HepG2 (cell line): ENCODE results near the gene PDK3. TPM values are rescaled to one million over a fixed set of nuclear protein-coding genes. Genes with fewer than 3 reads are reported as not detected.

Experiments used
- ATAC-seq: fragments of 200-7000 bp; cut with Tn5 transposase; 3 replicates; pipeline ENCODE4 v1.9.1; 2020; ENCODE audit warnings: mild to moderate bottlenecking, moderate library complexity
- BruUV-seq: library from RNA; stranded (reverse); fragments of 400-500 nt; replicated peaks from 2 replicates; lab custom pipeline; 2021; lab: Mats Ljungman, UMichigan
- CTCF ChIA-PET: fragments of 300-600 bp; formaldehyde crosslinking; extraction: SDS; loops from one replicate; lab custom pipeline; 2021; ENCODE audit warnings: low total read pairs, inconsistent platforms, low intra/inter-chr PET ratio; lab: Yijun Ruan, JAX
- POLR2A ChIA-PET: fragments of 350-600 bp; sonication (Branson Sonifier 250); formaldehyde crosslinking; loops from one replicate; lab custom pipeline; 2020; ENCODE audit warnings: antibody characterized with exemption, inconsistent platforms; lab: Yijun Ruan, JAX
- DNase-seq: peaks from one replicate; pipeline ENCODE4 v3.0.0-alpha.2; 2015; ENCODE audit warnings: low spot score
- FAIRE-seq: peaks from 3 replicates; lab custom pipeline; 2011; peaks lifted over from hg19 to GRCh38; lab: Jason Lieb, UNC
- H2AFZ ChIP-seq: one replicate; pipeline ENCODE4 v1.6.1; 2011; ENCODE audit warnings: low read length, inconsistent platforms
- H3K27ac ChIP-seq: fragments of 300-600 bp; 3 replicates; pipeline ENCODE4 v1.8.0; 2011; ENCODE audit warnings: mixed run types, mild to moderate bottlenecking, mixed read lengths, low read length, inconsistent platforms; ENCODE audit not compliant: insufficient read depth; ENCODE audit errors: extremely low read length
- H3K27me3 ChIP-seq, 2 experiments: fragments of 200-600 bp in 1 of 2; 2 replicates in 1 of 2; 3 replicates in 1 of 2; pipeline versions ENCODE4 v1.6.0 to v1.8.0; 2011; ENCODE audit warnings: low read length in 2 of 2, mild to moderate bottlenecking in 2 of 2, moderate library complexity in 2 of 2, inconsistent platforms in 1 of 2; ENCODE audit not compliant: insufficient read depth in 2 of 2, control insufficient read depth in 1 of 2
- H3K36me3 ChIP-seq, 2 experiments: fragments of 200-600 bp in 1 of 2; replicated peaks in 1 of 2; 2 replicates in 1 of 2; 3 replicates in 1 of 2; pipeline versions ENCODE4 v1.5.1 to v1.8.0; 2011; ENCODE audit warnings: low read length in 2 of 2, inconsistent platforms in 1 of 2; ENCODE audit not compliant: insufficient read depth in 2 of 2, control insufficient read depth in 1 of 2
- H3K4me1 ChIP-seq: 2 replicates; pipeline ENCODE4 v1.5.1; 2012; ENCODE audit warnings: low read length, inconsistent platforms; ENCODE audit not compliant: insufficient read depth
- H3K4me2 ChIP-seq: 2 replicates; pipeline ENCODE4 v1.6.0; 2011; ENCODE audit warnings: low read depth, low read length, inconsistent platforms
- H3K4me3 ChIP-seq, 3 experiments: fragments of 200-600 bp in 1 of 3; sonication (generic), shearing (Covaris generic) in 1 of 3; replicated peaks in 1 of 3; 2 replicates each; pipeline ENCODE4 v1.5.1; 2011 to 2016; ENCODE audit warnings: low read length in 3 of 3, inconsistent platforms in 2 of 3, low read depth in 2 of 3, mild to moderate bottlenecking in 2 of 3, control low read depth in 1 of 3, mixed read lengths in 1 of 3; ENCODE audit not compliant: insufficient read depth in 1 of 3
- H3K79me2 ChIP-seq: one replicate; pipeline ENCODE4 v1.6.1; 2011; ENCODE audit warnings: low read length, inconsistent platforms; ENCODE audit not compliant: insufficient read depth
- H3K9ac ChIP-seq: 2 replicates; pipeline ENCODE4 v1.6.0; 2011; ENCODE audit warnings: mild to moderate bottlenecking, low read depth, low read length, inconsistent platforms; ENCODE audit not compliant: insufficient read depth
- H3K9me3 ChIP-seq: 2 replicates; pipeline ENCODE4 v1.5.1; 2012; ENCODE audit warnings: mild to moderate bottlenecking, low read length
- H4K20me1 ChIP-seq: 2 replicates; pipeline ENCODE4 v1.6.0; 2011; ENCODE audit warnings: inconsistent platforms, mild to moderate bottlenecking, low read length, moderate library complexity; ENCODE audit not compliant: insufficient read depth
- HNF4A ChIP-seq: sonication (generic); formaldehyde crosslinking; IDR thresholded peaks from 2 replicates; pipeline ENCODE4 v1.4.0; 2020; ENCODE audit warnings: missing genetic modification reagents
- NKX3-1 ChIP-seq: sonication (generic); formaldehyde crosslinking; IDR thresholded peaks from 2 replicates; pipeline ENCODE4 v1.5.0; 2020; ENCODE audit warnings: missing genetic modification reagents
- TSC22D2 ChIP-seq: sonication (generic); formaldehyde crosslinking; IDR thresholded peaks from 2 replicates; pipeline ENCODE4 v1.5.1; 2020; ENCODE audit warnings: missing genetic modification reagents, mild to moderate bottlenecking, borderline replicate concordance
- ZNF556 ChIP-seq: sonication (generic); formaldehyde crosslinking; IDR thresholded peaks from 2 replicates; pipeline ENCODE4 v1.4.0; 2020; ENCODE audit warnings: mild to moderate bottlenecking, missing genetic modification reagents, borderline replicate concordance
- WGBS: methylation state at CpG from one replicate; pipeline ENCODE4 v1.1.6; 2017; ENCODE audit warnings: low lambda C conversion rate; 5-methylcytosine and 5-hydroxymethylcytosine counted together
- in situ Hi-C: cut with HindIII; loops from 2 replicates; pipeline ENCODE4 v1.10.0; 2017; ENCODE audit warnings: low pct_unique_long_range_greater_than_20kb; ENCODE audit not compliant: extremely low pct_ligation_motif_present
- intact Hi-C: fragments of 100-400 bp; cut with micrococcal nuclease; formaldehyde crosslinking; loops from one replicate; pipeline ENCODE4 v1.10.0; 2022; ENCODE audit not compliant: unreplicated experiment
- polyA plus RNA-seq, 8 experiments: library from polyadenylated mRNA; depleted of rRNA in 3 of 8; stranded (reverse) in 7 of 8; unstranded in 1 of 8; fragments of >200 nt; fragmentation: Illumina TruSeq in 4 of 8; extraction: Trizol in 4 of 8; gene quantifications; 2 replicates each; pipeline versions ENCODE4 v1.2.1 to v1.2.3, GENCODE V29; 2011 to 2016; ENCODE audit warnings: low read depth in 4 of 8, missing spikeins in 1 of 8, mixed read lengths in 1 of 8; ENCODE audit not compliant: insufficient read depth in 1 of 8
- total RNA-seq, 5 experiments: library from RNA; depleted of rRNA; stranded (reverse); fragments of >200 nt; fragmentation: Illumina TruSeq; extraction: Trizol; gene quantifications; 2 replicates each; pipeline ENCODE4 v1.2.3, GENCODE V29; 2016; ENCODE audit warnings: low read depth in 1 of 5
- TF ChIP-seq, protein P1 (sequence below): sonication (generic); formaldehyde crosslinking; IDR thresholded peaks from 2 replicates; pipeline ENCODE4 v1.4.0; 2020; ENCODE audit warnings: mild to moderate bottlenecking, missing genetic modification reagents
- TF ChIP-seq, protein P2 (sequence below): sonication (generic); formaldehyde crosslinking; IDR thresholded peaks from 2 replicates; pipeline ENCODE4 v1.5.0; 2020; ENCODE audit warnings: missing genetic modification reagents

The PDK3 gene
- total and polyA plus RNA-seq, 2 of the 13 experiments (the other 11 are each of a cell fraction or from before 2014, with no cell fraction given) = 9.1 to 10.5 TPM

- no peak for TF ChIP-seq NKX3-1 (CRISPR knock-in tag)
Measured at GRCh38 chrX:24480400-24480865, 15.3 kb downstream of the PDK3 start (continued).

- no peak for DNase-seq
- no peaks in the 10 kb centered on the region for H3K27me3 ChIP-seq
- H3K36me3 ChIP-seq = no peaks in the 10 kb centered on the region
- no peaks in the 10 kb centered on the region for H4K20me1 ChIP-seq
- no peak overlapping the region for H3K4me2 ChIP-seq
- TF ChIP-seq ZNF556 (CRISPR knock-in tag) (no peak), TSC22D2 (CRISPR knock-in tag) (no peak)
- TF ChIP-seq, protein P1, sequence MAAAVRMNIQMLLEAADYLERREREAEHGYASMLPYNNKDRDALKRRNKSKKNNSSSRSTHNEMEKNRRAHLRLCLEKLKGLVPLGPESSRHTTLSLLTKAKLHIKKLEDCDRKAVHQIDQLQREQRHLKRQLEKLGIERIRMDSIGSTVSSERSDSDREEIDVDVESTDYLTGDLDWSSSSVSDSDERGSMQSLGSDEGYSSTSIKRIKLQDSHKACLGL (CRISPR knock-in tag) = no peak
- no peaks in the 10 kb centered on the region for H3K79me2 ChIP-seq
- no peaks in the 10 kb centered on the region for H3K9me3 ChIP-seq
- CTCF ChIA-PET = no interaction called here
- H3K27ac ChIP-seq = no peak overlapping the region
- in situ Hi-C loops (no loop called here), intact Hi-C loops (no loop called here)
- 0 out of 2 replicates have a peak, but pooled peaks cover 8% of the 10 kb centered on the region for H3K4me1 ChIP-seq
- H3K9ac ChIP-seq = no peak overlapping the region
- no peak for ATAC-seq
- H2AFZ ChIP-seq = no peak overlapping the region
- BruUV-seq = no TSS peak
- no peak overlapping the region for H3K4me3 ChIP-seq
- POLR2A ChIA-PET = no interaction called here
- 93% methylated on average over 3 of the region's 3 CpGs for WGBS
- FAIRE-seq = no peak
Measured at GRCh38 chrX:24482823-24483415, 17.8 kb downstream of the PDK3 start.

DNA sequence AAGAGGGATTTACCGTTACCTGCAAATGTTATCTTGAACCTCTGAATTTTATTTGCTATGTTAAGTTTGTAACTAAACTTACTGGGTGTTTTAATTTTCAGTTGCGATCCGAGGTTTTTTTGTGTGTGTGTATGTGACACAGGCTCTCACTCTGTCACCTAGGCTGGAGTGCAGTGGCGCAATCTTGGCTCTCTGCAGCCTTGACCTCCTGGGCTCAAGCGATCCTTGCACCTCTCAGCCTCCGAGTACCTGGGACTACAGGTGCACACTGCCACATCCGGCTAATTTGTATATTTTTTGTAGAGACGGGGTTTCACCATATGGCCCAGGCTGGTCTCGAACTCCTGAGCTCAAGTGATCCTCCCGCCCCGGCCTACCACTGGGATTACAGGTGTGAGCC lies 18.5 kb downstream of the PDK3 start:
- TF ChIP-seq, protein P2, sequence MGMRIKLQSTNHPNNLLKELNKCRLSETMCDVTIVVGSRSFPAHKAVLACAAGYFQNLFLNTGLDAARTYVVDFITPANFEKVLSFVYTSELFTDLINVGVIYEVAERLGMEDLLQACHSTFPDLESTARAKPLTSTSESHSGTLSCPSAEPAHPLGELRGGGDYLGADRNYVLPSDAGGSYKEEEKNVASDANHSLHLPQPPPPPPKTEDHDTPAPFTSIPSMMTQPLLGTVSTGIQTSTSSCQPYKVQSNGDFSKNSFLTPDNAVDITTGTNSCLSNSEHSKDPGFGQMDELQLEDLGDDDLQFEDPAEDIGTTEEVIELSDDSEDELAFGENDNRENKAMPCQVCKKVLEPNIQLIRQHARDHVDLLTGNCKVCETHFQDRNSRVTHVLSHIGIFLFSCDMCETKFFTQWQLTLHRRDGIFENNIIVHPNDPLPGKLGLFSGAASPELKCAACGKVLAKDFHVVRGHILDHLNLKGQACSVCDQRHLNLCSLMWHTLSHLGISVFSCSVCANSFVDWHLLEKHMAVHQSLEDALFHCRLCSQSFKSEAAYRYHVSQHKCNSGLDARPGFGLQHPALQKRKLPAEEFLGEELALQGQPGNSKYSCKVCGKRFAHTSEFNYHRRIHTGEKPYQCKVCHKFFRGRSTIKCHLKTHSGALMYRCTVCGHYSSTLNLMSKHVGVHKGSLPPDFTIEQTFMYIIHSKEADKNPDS (CRISPR knock-in tag) = no peak
- peak; percentile 13; the same call in 1 of the 2 replicates for TF ChIP-seq HNF4A (CRISPR knock-in tag)
- Histone ChIP-seq H3K36me3 (no peaks in the 10 kb centered on the region), H2AFZ (no peak overlapping the region), H3K27me3 (no peaks in the 10 kb centered on the region), H3K4me3 (no peak overlapping the region), H3K4me2 (no peak overlapping the region), H3K4me1 (0 out of 2 replicates have a peak, but pooled peaks cover 8% of the 10 kb centered on the region), H3K9ac (no peak overlapping the region), H3K27ac (no peak overlapping the region), H3K79me2 (no peaks in the 10 kb centered on the region), H4K20me1 (no peaks in the 10 kb centered on the region), H3K9me3 (no peaks in the 10 kb centered on the region)
- in situ Hi-C loops (no loop called here), intact Hi-C loops (no loop called here)
- ATAC-seq = no peak
- no peak for DNase-seq
- no peak for FAIRE-seq
- CTCF ChIA-PET = no interaction called here
- 85% methylated on average over 6 of the region's 11 CpGs for whole genome bisulfite sequencing
- no TSS peak for BruUV-seq
- POLR2A ChIA-PET = no interaction called here
